NCI-H226 (cell line): ENCODE measurements around the gene TMEM88.
"Not testable (repeated sequence)": the region's sequence is repeated elsewhere in the genome, so short reads cannot be mapped to it uniquely, and the experiment has no call there.

Experiments
- DNase-seq: peaks from one replicate; pipeline ENCODE4 v3.0.0-alpha.2; 2015

The TMEM88 gene

DNA sequence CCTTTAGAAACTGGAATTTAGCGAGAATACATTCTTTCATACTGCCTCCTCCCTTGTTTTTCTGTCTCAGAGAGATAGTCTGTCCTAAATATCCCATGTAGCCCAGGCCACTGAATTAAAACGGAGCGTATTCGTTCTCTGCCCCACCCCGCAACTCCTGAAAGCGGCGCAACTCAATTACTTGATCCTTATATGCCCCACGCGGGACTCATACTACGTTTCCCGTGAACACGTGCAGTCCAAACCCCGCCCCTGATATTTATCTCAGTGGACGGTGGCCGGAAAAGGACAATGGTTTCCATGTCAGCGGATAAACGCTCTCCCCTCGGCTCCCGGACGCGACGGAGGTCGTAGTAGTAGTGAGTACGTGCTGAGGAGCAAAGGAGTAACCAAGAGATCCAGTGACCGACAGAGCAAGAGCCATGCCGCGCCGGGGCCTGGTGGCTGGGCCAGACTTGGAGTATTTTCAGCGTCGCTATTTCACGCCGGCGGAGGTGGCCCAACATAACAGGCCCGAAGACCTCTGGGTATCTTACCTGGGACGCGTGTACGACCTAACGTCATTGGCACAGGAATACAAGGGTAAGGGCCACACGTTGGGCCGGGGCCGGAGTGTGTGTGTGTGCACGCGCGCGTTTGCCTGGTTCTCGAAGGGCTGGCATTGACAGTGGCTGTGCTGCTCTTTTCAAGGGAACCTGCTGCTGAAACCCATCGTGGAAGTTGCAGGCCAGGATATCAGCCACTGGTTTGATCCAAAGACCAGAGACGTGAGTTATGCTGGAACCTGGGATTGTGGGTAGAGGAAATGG, 3.1 kb downstream of the TMEM88 start, which contains the start of gene CYB5D1:
Gene CYB5D1 (plus strand): TSS at position 291 of the 809 bp plus-strand sequence. CDS start 132 bp downstream, at position 423.
- peak; percentile 88 for DNase-seq

DNA sequence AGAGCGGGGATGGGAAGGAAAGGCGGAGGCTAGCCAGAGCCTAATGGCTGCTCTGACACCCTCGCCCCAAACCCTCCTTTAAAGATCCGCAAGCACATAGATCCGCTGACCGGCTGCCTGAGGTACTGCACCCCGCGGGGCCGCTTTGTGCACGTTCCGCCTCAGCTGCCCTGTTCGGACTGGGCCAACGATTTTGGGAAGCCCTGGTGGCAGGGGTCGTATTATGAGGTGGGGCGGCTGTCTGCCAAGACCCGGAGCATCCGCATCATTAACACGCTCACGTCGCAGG, 3.6 kb downstream of the TMEM88 start:
- DNase-seq, result no peak

DNA sequence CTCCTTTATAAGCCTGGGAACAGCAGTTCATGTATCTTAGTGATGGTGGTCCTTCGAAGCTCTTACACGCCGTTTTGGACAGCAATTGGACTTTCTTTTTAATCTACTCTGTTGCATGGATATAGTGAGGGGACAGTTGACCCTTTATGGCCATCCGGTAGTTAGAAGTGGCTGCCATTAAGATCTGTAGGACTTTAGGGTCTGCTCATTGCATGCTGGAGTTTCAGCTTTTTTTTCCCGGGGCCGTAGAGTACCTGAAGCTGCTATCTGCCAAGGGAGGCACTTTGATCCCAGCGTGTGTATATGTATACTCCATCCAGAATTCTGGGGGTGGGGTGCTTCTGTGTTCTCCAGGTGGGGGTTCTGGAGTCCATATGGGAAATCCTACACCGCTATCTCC, 4.2 kb downstream of the TMEM88 start:
- no peak for DNase-seq

DNA sequence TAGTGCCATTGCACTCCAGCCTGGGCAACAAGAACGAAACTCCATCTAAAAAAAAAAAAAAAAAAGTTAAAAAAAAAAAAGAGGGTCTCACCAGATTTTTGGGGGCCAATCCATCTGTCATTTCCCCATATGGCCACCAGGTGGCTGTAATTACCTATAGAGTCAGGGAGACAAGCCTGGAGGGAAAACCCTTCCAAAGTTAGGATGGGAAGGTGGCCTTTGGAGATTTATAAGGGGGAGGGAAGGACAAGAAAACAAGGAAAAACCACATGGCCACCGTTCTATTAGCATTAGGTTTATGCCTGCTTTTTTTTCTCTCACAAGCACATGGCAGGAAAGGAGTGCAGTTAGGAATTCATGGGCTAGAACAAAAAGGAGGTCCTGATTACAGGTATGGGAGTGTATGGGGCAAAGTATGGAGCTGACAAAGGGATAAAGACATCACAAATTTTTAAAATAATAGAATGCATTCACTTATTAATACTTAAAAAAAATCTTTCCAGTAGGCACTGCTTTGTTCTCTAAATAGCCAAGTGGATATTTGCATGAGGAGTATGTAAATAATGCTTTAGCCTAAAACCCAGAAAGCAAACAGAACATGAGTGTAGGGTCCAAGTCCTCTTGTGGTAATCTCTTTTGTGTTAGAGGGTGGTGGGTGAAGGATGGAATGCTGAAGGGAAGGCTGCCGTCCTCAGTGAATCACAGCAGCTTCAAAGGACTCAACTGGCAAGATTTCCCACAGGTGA, 8.0 kb downstream of the TMEM88 start:
- DNase-seq, result no peak

DNA sequence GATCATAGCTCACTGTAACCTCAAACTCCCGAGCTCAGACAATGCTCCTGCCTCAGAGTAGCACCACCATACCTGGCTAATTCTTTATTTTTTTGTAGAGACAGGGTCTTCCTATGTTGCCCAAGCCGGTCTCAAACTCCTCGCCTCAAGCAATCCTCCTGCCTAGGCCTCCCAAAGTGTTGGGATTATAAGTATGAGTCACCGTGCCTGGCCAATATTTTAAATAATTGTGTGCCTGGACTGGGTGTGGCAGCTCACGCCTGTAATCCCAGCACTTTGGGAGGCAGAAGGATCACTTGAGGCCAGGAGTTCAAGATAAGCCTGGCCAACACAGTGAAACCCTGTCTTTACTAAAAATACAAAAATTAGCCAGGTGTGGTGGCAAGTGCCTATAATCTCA, 9.5 kb downstream of the TMEM88 start:
- DNase-seq, result not testable (repeated sequence)

DNA sequence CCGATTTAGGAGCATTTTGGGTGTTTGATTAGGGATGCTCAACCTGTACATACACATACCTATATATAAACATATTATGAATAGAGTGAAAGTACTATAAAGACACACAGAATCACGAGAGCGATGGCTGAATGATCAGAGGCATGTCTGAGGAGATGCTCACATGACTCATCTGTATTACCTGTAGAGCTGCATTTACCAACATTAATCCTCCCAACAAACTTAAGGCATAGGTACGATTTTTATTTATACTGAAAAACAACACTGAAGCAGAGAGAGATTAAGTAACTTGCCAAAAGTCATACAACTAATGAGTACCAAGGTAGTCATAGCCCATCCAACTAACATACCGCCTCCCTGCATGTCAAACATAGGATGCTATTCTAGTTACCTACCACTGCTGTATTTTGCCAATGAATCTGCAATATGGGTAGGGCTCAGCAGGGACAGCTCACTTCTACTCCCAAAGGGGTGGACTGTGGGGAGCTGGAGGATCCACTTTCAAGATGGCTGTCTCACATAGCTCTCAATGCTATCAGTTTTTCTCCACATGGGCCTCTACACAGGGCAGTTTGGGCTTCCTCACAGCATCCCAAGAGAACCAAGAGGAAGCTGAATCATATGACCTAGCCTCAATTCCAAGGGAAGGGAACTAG, 10.3 kb downstream of the TMEM88 start:
- DNase-seq, result no peak

DNA sequence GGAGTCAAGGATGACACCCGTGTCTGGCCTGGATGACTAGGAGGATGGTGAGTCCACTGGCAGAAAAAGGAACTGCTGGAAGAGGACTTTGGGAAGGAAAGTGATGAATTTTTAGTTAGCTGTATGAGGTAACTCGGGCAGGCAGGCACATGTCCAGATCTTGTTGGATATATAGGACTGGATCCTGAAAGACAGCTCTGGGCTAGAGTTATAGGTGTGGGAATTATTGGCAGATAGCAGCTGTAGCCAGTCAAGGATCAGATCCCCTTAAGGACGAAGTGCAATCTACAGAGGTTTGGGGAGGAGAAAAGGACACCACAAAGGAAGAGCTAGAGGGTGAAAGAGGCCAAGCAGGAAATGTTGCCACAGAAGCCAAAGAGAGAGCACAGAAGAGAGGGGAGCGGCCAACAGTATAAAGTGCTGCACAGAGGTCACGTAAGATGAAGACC, 13.0 kb downstream of the TMEM88 start:
- DNase-seq, result no peak

DNA sequence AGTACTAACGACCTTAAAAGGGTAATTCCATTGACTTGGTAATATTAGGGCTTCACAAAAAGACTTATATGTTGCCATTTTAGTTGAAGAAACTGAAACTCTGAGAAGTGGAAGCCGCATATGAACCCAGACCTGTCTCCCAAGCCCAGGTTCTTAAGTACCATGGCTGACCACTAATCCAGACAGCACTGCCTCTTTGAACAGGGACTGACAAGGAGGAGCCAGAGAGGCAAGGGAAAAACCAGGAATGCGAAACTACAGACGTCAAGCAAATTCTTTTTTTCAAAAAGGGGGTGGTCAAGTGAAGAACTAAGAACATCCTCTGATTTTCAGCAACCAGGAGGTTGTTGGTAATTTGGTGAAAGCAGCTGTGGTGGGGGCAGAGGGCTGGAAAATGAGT, 18.2 kb downstream of the TMEM88 start:
- DNase-seq, result no peak

DNA sequence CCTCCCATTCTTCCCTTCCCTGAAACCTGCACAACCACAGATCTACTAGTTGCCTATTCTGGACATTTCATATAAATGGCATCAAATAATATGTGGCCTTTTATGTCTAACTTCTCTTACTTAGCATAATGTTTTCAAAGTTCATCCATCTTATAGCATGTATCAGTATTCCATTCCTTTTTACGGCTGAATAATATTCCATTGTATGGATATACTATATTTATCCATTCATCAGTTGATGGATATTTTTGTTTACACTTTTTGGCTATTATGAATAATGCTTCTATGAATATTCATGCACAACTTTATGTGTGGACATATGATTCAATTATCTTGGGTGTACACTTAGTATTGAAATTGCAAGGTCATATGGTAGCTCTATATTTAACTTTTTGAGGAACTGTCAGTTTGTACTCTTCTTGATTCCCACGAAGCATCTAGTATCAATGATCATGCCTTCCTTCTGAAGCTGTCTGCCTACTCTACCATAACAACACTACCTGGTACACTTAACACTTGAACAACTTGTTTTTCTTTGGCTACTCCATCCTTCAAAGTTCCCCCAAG, 21.0 kb downstream of the TMEM88 start:
- no peak for DNase-seq

DNA sequence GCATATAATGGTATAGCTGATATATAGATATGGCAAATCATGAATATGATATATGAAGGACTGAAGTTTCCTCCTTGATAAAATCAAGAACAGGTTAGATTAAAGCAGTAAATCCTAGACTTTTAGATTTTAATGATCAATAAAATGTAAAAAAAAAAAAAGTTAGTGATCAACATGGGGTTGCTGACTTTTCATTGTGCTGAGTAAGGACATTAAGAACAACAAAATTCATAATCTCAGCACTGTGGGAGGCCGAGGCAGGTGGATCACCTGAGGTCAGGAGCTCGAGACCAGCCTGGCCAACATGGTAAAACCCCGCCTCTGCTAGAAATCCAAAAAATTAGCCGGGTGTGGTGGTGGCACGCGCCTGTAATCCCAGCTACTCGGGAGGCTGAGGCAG, 23.4 kb downstream of the TMEM88 start:
- no peak for DNase-seq

DNA sequence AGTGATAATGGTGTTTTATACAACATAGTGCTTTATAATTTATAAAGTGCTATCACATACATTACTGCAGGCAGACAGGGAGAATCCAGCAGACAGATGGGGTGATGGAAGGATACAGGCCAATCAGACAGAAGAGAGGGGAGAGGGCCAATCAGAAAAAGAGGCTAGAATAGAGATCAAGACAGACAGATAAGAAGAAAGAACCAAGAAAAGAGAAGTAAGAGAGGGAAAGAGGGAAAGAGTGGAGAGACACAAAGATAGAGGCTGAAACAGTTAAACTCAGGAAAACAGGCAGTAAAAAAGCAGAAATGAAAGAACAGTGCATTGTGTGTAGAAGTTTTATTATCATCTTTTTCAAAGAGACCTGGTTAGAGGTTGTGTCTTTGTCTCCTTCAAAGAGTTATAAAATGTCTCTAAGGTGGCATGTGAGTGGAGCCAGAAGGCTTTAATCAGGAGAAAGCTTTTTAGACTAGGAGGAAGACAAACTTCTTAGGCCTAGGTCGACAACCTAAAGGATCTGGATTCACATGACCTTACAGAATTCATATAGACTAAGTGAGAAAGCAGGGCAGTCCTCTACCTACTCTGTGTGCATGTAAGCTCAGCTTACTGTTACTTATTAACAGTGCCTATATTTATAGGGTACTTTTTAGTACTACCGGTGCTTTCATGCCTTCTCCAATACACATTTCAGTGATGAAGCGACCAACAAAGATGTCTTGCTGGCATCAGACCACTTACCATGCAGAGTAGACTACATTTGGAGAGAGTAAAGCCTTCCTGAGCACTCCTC, 25.4 kb downstream of the TMEM88 start:
- DNase-seq, result no peak

DNA sequence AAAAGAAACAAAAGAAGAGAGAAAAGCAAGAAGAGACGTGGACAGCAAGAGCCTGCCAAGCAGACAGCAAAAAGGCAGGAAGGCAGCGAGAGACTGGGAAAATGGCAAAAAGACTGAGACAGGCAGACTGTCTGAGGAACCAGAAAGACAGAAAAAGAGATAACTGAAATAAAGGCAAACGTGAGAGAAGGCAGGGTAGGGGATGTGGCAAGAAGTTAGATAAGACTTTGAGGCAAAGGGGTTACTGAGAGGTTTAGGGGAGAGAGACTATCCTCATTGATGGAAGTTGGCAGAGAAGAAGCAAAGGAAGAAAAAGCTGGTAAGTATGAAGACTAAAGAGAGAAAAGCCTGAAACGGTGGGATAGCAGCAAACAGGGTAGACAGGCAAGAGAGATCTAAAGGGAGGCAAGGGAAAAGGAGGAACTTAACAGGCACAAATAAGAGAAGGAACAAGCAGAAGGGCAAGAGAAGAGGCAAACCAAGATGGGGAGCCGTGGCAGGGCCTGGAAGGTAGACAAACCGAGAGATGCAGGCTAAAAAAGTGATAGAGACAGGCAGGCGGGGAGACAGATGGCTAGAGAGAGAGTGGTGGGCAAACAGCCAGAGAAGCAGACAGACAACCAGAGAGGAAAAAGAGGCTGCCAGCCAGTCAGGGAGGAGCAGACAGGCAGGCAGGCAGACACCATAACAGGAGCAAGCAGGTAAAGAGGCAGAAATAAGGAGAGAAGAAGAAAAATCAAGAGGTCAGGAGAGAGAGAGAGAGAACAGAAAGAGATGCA, 26.6 kb downstream of the TMEM88 start:
- DNase-seq, result no peak

DNA sequence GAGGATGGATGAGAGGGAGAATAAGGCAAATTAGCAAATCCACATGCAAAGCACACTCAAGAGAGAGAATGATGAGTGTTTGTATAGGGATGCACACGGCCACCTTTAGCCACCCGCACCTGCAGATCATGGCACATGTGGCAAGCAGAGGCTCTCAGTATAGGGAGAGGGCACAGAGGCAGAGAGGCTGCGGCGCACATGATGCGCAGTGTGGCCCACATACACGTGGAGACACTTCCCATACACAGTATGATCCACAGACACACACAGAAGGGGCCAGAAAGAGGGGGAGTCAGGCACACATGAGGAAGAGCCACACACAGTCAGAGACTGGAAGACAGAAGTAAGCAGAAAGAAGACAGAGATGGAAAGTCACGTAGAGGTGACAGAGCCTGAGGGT, 27.2 kb downstream of the TMEM88 start:
- no peak for DNase-seq

DNA sequence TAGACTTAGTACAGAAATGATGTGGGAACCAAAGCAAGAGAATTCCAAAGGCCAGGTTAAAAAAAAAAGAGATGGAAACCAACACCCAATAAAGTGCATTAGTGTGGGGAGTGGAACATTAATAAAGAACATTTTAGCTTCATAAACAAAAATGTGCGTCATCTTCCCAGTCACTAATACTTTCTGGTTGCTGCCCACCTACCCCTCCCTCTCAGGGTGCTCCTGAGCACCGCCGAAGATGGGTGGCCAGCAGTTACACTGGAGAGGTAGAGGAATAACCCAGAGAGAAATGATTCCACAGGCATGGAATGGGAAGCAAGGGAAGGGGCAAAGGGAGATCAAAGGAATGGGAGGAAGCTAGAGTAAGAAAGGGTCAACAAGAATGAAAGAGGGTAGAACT, 27.8 kb downstream of the TMEM88 start:
- DNase-seq, result no peak

DNA sequence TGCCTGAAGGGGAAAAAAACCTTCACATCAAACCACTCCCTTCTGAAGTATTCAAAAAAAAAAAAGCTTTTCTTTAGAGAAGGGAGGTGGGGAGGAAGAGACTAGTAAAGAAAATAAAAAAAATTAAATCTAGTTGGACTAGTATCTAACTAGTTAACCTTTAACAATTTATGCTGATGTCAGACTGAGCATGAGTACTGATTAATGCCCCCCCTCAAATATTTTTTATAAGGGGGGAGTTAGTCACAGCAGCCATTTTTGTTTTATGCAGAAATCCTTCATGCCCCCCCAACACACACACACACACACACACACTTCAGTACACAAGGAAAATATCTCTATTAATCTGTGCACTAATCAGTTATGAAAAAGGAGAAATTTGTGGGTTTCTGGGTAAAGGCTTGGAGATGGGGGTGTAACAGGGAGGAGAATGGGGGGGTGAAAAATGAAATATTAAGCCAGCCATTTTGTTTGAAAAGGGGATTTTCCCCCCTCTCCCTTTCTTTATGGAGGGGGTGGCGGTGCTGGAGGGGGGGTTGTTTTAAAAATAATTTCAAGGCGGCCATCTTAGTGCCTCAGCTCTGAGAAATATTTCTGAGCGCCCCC, 29.0 kb downstream of the TMEM88 start:
- DNase-seq, result no peak

DNA sequence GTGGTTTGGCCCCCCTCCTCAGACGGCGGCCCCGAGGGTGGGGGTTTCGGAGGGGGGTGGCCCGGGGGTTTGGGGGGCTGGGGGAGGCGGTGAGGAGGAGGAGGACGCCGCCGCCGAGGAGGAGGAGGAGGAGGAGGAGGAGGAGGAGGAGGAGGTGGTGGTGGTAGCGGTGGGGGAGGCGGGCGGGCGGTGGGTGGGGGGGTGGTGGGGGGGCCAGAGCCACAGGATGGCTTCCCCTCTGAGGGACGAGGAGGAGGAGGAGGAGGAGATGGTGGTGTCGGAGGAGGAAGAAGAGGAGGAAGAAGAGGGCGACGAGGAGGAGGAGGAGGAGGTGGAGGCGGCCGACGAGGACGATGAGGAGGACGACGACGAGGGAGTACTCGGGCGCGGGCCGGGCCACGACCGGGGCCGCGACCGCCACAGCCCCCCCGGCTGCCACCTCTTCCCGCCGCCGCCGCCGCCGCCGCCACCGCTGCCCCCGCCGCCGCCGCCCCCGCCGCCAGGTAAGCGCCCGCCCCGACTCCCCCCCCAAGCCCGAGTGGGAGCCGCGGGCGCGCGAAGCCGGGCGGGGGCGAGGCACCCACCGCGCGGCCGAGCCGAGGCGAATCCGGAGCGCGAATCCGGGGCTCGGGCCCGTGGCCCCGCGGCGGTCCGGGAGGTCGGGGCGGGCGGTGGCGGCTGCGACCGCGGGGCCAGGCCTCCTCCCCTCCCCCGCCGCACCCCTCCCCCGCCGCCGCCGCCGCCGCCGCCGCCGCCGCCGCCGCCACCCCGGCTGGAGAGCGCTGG, 29.9 kb downstream of the TMEM88 start:
- DNase-seq, result peak; percentile 3

DNA sequence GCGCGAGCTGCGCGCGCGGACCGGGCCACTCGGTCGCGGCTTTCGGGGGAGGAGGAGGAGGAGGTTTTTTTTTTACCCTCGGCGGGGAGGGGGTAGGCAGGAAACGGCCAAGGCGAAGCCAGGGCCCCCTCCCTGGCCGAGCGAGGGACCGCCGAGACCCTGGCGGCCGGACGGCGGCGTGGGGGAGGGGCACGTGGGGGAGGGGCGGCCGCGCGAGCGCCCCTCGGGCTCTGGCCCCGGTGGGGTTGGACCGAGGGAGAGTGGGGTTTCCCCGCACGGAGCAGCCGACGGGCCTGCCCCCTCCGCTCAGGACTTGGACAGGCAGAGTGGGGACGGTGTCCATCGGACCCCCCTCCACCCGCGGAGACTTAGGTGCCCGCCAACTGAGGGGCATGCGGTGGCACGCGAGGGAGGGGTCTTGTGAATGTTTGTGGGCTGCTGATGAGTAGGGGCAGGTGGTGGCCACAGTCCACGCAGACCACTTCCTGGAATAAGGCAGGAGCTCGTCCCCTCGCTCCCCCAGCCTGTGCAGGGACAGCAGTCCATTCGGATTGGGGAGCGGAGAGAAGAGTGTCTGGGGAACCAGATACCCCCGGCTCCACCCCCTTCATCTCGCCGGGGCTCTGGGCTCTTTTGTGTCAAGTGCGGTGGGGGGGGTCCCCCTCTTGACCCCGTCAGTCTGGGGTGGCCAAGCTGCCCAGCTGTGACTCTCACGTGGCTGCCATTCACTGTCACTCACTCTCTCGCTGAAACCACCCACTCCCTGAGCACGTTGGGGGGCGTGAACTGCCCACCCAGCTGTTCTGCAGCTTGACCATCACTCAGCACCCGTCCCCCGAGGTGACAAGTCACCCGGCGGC, 30.7 kb downstream of the TMEM88 start:
- peak; percentile 15 for DNase-seq

DNA sequence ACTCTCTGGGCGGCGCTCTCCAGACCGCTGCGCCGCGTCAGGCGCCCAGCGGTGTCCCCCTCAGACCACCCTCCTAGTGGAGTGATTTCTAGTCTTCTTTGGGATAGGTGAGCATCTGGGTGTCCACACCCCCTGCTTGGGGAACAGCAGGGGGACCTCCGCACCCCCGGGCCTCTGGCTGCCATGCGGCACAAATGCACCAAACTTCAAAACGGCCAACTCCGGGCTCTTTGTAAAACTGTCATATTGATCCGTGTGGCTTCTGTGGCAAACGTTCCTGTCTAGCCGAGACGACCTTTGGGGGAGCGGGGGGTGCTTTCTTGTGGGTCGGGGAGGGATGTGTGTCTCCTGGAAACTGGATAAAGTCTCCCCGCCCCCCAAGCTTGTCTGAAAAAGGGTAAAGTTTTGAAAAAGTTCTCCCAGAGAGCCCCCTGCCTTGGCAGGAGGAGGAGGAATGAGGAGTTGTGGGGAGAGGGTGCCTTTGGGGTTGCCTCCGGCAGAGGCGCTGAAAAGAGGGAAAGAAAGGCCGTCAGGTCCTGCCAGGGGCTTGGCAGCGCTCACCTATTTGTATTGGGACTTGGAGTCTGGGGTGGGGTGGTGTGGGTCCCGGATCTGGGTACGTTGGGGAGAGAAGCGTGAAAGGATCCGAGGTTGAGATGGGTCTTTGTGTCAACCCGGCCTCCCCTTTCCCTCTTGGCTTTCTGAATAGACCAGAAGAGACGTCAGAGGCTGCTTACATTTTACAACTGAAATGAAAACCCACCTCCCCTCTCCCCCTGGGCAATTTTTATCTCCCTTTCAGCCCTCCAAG, 31.6 kb downstream of the TMEM88 start:
- no peak for DNase-seq

DNA sequence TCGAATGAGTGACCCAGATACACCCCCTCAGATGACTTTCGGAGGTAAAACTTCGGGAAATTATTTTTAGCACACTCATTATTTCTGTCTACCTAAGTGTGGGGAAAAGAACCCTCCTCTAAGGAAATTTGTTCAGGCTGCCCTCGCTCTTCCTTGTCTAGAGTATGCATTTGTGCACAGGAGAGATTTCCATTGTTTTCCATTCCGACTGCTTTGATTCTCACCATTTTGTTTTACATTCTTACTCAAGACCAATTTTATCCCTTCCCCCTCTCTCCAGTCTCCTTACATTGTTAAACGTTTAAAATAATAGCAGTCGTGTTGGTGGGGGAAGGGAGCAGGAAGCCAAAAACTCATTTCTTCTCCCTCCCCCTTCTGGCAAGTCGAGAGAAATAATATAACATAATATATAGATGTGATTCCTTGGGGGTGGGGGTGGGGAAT, 32.2 kb downstream of the TMEM88 start:
- no peak for DNase-seq
